GM23248 (cell line): ENCODE results near the gene RPL41.

Experiments used
- EZH2 ChIP-seq: fragments of 200-600 bp; sonication (generic); IDR thresholded peaks from 2 replicates; pipeline ENCODE4 v1.6.1; 2018; ENCODE audit warnings: antibody characterized with exemption, mild to moderate bottlenecking; ENCODE audit not compliant: insufficient read depth, poor library complexity, severe bottlenecking
- EZH2phosphoT487 ChIP-seq: fragments of 200-600 bp; sonication (generic); IDR thresholded peaks from 2 replicates; pipeline ENCODE4 v1.6.1; 2018; ENCODE audit warnings: antibody characterized with exemption, moderate library complexity, mild to moderate bottlenecking, low read depth; ENCODE audit not compliant: insufficient read depth

GRCh38 chr12:56086096-56086495 is 30.3 kb upstream of the RPL41 start:
- TF ChIP-seq EZH2phosphoT487 (no peak), EZH2 (no peak)
